Astrocyte (in vitro differentiated cells and primary cell): Measurements from ENCODE around the gene DUSP1. TPM values are rescaled to one million over a fixed set of nuclear protein-coding genes. Genes with fewer than 3 reads are reported as not detected.

Experiments
- DNase-seq: peaks from one replicate; pipeline ENCODE4 v3.0.0-alpha.2; 2010; ENCODE audit warnings: low read depth
- FAIRE-seq: peaks from 2 replicates; lab custom pipeline; 2011; peaks lifted over from hg19 to GRCh38; lab: Jason Lieb, UNC
- H2AFZ ChIP-seq: 2 replicates; pipeline ENCODE4 v1.6.0; 2012; ENCODE audit warnings: low read depth, low read length, inconsistent platforms
- H3K27ac ChIP-seq: 2 replicates; pipeline ENCODE4 v1.5.1; 2011; ENCODE audit warnings: low read depth, low read length, inconsistent platforms
- H3K27me3 ChIP-seq: 2 replicates; pipeline ENCODE4 v1.6.0; 2011; ENCODE audit warnings: low read length, inconsistent platforms; ENCODE audit not compliant: insufficient read depth
- H3K36me3 ChIP-seq: 2 replicates; pipeline ENCODE4 v1.5.1; 2011; ENCODE audit warnings: low read length, inconsistent platforms; ENCODE audit not compliant: insufficient read depth
- H3K4me1 ChIP-seq: 2 replicates; pipeline ENCODE4 v1.5.1; 2011; ENCODE audit warnings: low read length, inconsistent platforms; ENCODE audit not compliant: insufficient read depth
- H3K4me2 ChIP-seq: 2 replicates; pipeline ENCODE4 v1.6.0; 2012; ENCODE audit warnings: low read length, inconsistent platforms
- H3K4me3 ChIP-seq: 2 replicates; pipeline ENCODE4 v1.5.1; 2011; ENCODE audit warnings: low read depth, mild to moderate bottlenecking, low read length, inconsistent platforms; ENCODE audit not compliant: insufficient read depth
- H3K79me2 ChIP-seq: 2 replicates; pipeline ENCODE4 v1.6.0; 2012; ENCODE audit warnings: mild to moderate bottlenecking, low read length, inconsistent platforms; ENCODE audit not compliant: insufficient read depth
- H3K9ac ChIP-seq: 2 replicates; pipeline ENCODE4 v1.6.0; 2012; ENCODE audit warnings: mild to moderate bottlenecking, low read length, inconsistent platforms
- H3K9me3 ChIP-seq: 2 replicates; pipeline ENCODE4 v1.5.1; 2012; ENCODE audit warnings: low read depth, mild to moderate bottlenecking, low read length, inconsistent platforms; ENCODE audit not compliant: insufficient read depth
- H4K20me1 ChIP-seq: 2 replicates; pipeline ENCODE4 v1.6.0; 2012; ENCODE audit warnings: low read length, inconsistent platforms; ENCODE audit not compliant: insufficient read depth
- H3K27ac Mint-ChIP-seq: one replicate; pipeline ENCODE4 v1.8.0; 2021; ENCODE audit warnings: mild to moderate bottlenecking, mixed read lengths; ENCODE audit not compliant: unreplicated experiment
- H3K27me3 Mint-ChIP-seq: one replicate; pipeline ENCODE4 v1.8.0; 2021; ENCODE audit warnings: low read depth, mixed read lengths; ENCODE audit not compliant: unreplicated experiment
- H3K36me3 Mint-ChIP-seq: one replicate; pipeline ENCODE4 v1.8.0; 2021; ENCODE audit warnings: low read depth, mixed read lengths; ENCODE audit not compliant: unreplicated experiment
- H3K4me1 Mint-ChIP-seq: one replicate; pipeline ENCODE4 v1.8.0; 2021; ENCODE audit warnings: low read depth, mixed read lengths; ENCODE audit not compliant: unreplicated experiment
- H3K4me3 Mint-ChIP-seq: one replicate; pipeline ENCODE4 v1.8.0; 2021; ENCODE audit warnings: mild to moderate bottlenecking, moderate library complexity, mixed read lengths; ENCODE audit not compliant: unreplicated experiment
- H3K9me3 Mint-ChIP-seq: one replicate; pipeline ENCODE4 v1.8.0; 2021; ENCODE audit warnings: mild to moderate bottlenecking, mixed read lengths; ENCODE audit not compliant: unreplicated experiment
- EZH2 ChIP-seq: IDR thresholded peaks from 2 replicates; pipeline ENCODE4 v1.6.1; 2012; ENCODE audit warnings: mild to moderate bottlenecking, low read length, inconsistent platforms; ENCODE audit not compliant: insufficient read depth
- total RNA-seq: library from RNA; stranded (reverse); gene quantifications from 2 replicates; pipeline ENCODE4 v1.2.1, GENCODE V29; 2021
- TF ChIP-seq, protein P1 (sequence below): IDR thresholded peaks from 2 replicates; pipeline ENCODE4 v1.5.1; 2011; ENCODE audit warnings: low read depth, mild to moderate bottlenecking, inconsistent platforms, low read length, moderate library complexity; ENCODE audit not compliant: insufficient read depth

Gene DUSP1
- total RNA-seq, 1 donor from 2014 or later, result 90.1 TPM

DNA sequence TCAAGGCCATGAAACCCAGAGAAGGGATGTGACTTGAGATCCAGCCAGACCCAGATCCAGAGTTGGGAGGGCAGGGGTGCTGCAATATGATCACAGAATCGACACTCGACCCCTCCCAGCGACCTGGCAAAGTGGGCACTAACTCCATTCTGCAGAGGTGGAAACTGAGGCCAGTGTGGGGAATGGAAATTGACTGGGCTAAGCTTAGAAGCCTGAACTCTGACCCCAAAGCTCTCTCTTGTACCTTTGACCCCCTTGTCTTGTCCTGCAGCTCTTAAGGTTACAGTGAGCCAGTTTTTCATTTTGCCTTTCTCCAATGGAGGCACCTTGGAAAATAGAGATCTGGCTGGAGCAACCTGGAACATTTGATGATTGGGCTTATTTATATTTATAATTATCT is 48.6 kb upstream of the DUSP1 start:
- H3K4me2 ChIP-seq, result no peak overlapping the region
- H2AFZ ChIP-seq, result no peak overlapping the region
- H4K20me1 ChIP-seq, result no peaks in the 10 kb centered on the region
- no peaks in the 10 kb centered on the region for H3K9me3 ChIP-seq
- H3K9ac ChIP-seq, result no peak overlapping the region
- Mint-ChIP-seq H3K36me3 (no peaks in the 10 kb centered on the region), H3K9me3 (peaks cover 3% of the 10 kb centered on the region), H3K4me3 (no peak overlapping the region), H3K4me1 (peaks cover 12% of the 10 kb centered on the region), H3K27ac (no peak overlapping the region), H3K27me3 (no peaks in the 10 kb centered on the region)
- H3K27me3 ChIP-seq, result no peaks in the 10 kb centered on the region
- TF ChIP-seq, protein P1, sequence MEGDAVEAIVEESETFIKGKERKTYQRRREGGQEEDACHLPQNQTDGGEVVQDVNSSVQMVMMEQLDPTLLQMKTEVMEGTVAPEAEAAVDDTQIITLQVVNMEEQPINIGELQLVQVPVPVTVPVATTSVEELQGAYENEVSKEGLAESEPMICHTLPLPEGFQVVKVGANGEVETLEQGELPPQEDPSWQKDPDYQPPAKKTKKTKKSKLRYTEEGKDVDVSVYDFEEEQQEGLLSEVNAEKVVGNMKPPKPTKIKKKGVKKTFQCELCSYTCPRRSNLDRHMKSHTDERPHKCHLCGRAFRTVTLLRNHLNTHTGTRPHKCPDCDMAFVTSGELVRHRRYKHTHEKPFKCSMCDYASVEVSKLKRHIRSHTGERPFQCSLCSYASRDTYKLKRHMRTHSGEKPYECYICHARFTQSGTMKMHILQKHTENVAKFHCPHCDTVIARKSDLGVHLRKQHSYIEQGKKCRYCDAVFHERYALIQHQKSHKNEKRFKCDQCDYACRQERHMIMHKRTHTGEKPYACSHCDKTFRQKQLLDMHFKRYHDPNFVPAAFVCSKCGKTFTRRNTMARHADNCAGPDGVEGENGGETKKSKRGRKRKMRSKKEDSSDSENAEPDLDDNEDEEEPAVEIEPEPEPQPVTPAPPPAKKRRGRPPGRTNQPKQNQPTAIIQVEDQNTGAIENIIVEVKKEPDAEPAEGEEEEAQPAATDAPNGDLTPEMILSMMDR, result no peak
- no peak for TF ChIP-seq EZH2
- H3K4me1 ChIP-seq, result peaks cover 18% of the 10 kb centered on the region
- H3K36me3 ChIP-seq, result no peaks in the 10 kb centered on the region
- no peak for FAIRE-seq
- H3K79me2 ChIP-seq, result no peaks in the 10 kb centered on the region
- DNase-seq, result no peak
- H3K27ac ChIP-seq, result no peak overlapping the region
- H3K4me3 ChIP-seq, result no peak overlapping the region

DNA sequence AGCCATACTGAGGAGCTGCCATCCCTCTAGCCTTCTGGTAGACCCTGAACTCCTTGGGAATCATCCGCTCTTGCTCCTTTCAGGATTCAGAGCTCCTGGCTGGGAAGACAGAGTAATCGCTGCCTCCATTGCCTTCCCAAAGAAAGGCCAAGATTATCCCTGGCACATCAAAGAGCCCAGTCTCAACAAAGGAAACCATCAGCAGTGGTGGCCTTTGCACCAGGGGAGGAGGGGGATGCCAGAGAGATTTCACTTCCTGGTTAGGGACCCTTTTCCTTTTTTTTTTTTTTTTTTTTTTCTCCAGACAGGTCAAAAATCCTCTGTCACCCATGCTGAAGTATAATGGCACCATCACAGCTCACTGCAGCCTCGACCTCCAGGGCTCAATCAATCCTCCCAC is 47.1 kb upstream of the DUSP1 start:
- no peak for FAIRE-seq
- Histone ChIP-seq H3K27ac (no peak overlapping the region), H3K4me2 (no peak overlapping the region), H2AFZ (no peak overlapping the region), H3K36me3 (no peaks in the 10 kb centered on the region), H3K9ac (no peak overlapping the region), H3K9me3 (no peaks in the 10 kb centered on the region), H3K27me3 (no peaks in the 10 kb centered on the region), H3K79me2 (no peaks in the 10 kb centered on the region), H3K4me3 (no peak overlapping the region), H3K4me1 (peaks cover 18% of the 10 kb centered on the region), H4K20me1 (no peaks in the 10 kb centered on the region)
- TF ChIP-seq, protein P1, result no peak
- no peak for TF ChIP-seq EZH2
- peaks cover 2% of the 10 kb centered on the region for H3K9me3 Mint-ChIP-seq
- H3K27ac Mint-ChIP-seq, result no peak overlapping the region
- H3K4me1 Mint-ChIP-seq, result peaks cover 14% of the 10 kb centered on the region
- no peak for DNase-seq
- H3K36me3 Mint-ChIP-seq, result no peaks in the 10 kb centered on the region
- H3K27me3 Mint-ChIP-seq, result no peaks in the 10 kb centered on the region
- no peak overlapping the region for H3K4me3 Mint-ChIP-seq

DNA sequence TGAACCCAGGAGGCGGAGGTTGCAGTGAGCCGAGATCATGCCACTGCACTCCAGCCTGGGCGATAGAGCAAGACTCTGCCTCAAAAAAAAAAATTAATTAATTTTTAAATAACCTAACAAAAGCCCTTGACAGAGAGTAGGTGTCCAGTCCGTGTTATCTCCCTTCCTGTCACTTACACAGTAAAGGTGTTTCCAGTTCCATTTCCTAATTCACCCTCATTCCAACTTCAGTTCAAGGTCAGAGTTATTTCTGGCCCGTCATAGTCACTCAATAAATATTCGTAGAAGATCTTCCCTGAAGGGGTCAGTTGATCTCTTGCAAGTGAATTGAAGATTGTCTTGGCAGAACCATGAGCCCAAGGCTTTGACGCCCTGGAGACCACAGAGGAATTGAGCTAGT is 46.7 kb upstream of the DUSP1 start:
- Mint-ChIP-seq H3K4me1 (peaks cover 14% of the 10 kb centered on the region), H3K27ac (no peak overlapping the region), H3K36me3 (no peaks in the 10 kb centered on the region), H3K9me3 (peaks cover 2% of the 10 kb centered on the region), H3K27me3 (no peaks in the 10 kb centered on the region), H3K4me3 (no peak overlapping the region)
- no peaks in the 10 kb centered on the region for H4K20me1 ChIP-seq
- H3K4me2 ChIP-seq, result no peak overlapping the region
- no peak overlapping the region for H3K4me3 ChIP-seq
- DNase-seq (no peak), FAIRE-seq (no peak)
- H3K4me1 ChIP-seq, result peaks cover 18% of the 10 kb centered on the region
- no peak overlapping the region for H3K9ac ChIP-seq
- no peaks in the 10 kb centered on the region for H3K27me3 ChIP-seq
- H3K36me3 ChIP-seq, result no peaks in the 10 kb centered on the region
- H3K27ac ChIP-seq, result no peak overlapping the region
- TF ChIP-seq, protein P1, result no peak
- no peak for TF ChIP-seq EZH2
- H2AFZ ChIP-seq, result no peak overlapping the region
- H3K79me2 ChIP-seq, result no peaks in the 10 kb centered on the region
- no peaks in the 10 kb centered on the region for H3K9me3 ChIP-seq
